A673 (cell line): ENCODE measurements around the gene B4GALNT1.
"Not testable (repeated sequence)": the region's sequence is repeated elsewhere in the genome, so short reads cannot be mapped to it uniquely, and the experiment has no call there.

Source experiments
- CTCF ChIP-seq: fragments of 300-800, 200-600 bp; sonication (generic); conservative IDR thresholded peaks from 2 replicates; pipeline ENCODE4 v1.5.1; 2017; ENCODE audit warnings: low read depth, mild to moderate bottlenecking, antibody characterized with exemption, low read length, moderate library complexity, mixed read lengths
- EZH2 ChIP-seq: fragments of 200-600 bp; sonication (generic); IDR thresholded peaks from 2 replicates; pipeline ENCODE4 v1.6.1; 2017; ENCODE audit warnings: borderline replicate concordance, low read depth, mild to moderate bottlenecking, mixed read lengths, antibody characterized with exemption, low read length; ENCODE audit not compliant: poor library complexity, severe bottlenecking

GRCh38 chr12:57588951-57589610 lies 43.9 kb downstream of the B4GALNT1 start:
- TF ChIP-seq CTCF, EZH2: not testable (repeated sequence)
